ENCODE results near the gene TTLL11. TPM values are rescaled to one million over a fixed set of nuclear protein-coding genes. Genes with fewer than 3 reads are reported as not detected.

The TTLL11 gene
- total RNA-seq, 4 donors from 2014 or later: 3.2 to 11.8 (median 9.0) TPM

- H3K9me3 ChIP-seq: no peaks in the 10 kb centered on the region
- 75 to 91% methylated on average over 7 to 8 of the region's 8 CpGs for WGBS, 2 donors
- no peak for DNase-seq
- H3K27me3 ChIP-seq: no peaks in the 10 kb centered on the region
- no peaks in the 10 kb centered on the region for H3K36me3 ChIP-seq
- TF ChIP-seq POLR2A (IDR thresholded peaks at IDR 0.05) (no peak), CTCF (IDR thresholded peaks at IDR 0.05) (no peak)
- H3K27ac ChIP-seq: no peak overlapping the region
- peaks cover 0 to 6% (median 0%) of the 10 kb centered on the region in 3 donors for H3K4me1 ChIP-seq
- intact Hi-C loops (cut with DNase I): no loop called here
- H3K4me3 ChIP-seq: no peak overlapping the region
Measured at GRCh38 chr9:121950866-121951265, 142.2 kb downstream of the TTLL11 start.

- WGBS, 2 donors: 77 to 93% methylated on average over 7 to 8 of the region's 9 CpGs
Measured at GRCh38 chr9:121950441-121950840, 142.7 kb downstream of the TTLL11 start.

GRCh38 chr9:121949766-121950165 is 143.3 kb downstream of the TTLL11 start:
- H3K36me3 ChIP-seq: no peaks in the 10 kb centered on the region
- DNase-seq: no peak
- no peaks in the 10 kb centered on the region for H3K9me3 ChIP-seq
- 81 to 89% methylated on average over 4 of the region's 4 CpGs for WGBS, 2 donors
- no peak for TF ChIP-seq CTCF (IDR thresholded peaks at IDR 0.05)
- TF ChIP-seq POLR2A (IDR thresholded peaks at IDR 0.05): no peak
- peaks cover 0 to 6% (median 0%) of the 10 kb centered on the region in 3 donors for H3K4me1 ChIP-seq
- H3K4me3 ChIP-seq: no peak overlapping the region
- H3K27me3 ChIP-seq: no peaks in the 10 kb centered on the region
- intact Hi-C loops (cut with DNase I): no loop called here
- no peak overlapping the region for H3K27ac ChIP-seq

More at GRCh38 chr9:121950441-121950840, 142.7 kb downstream of the TTLL11 start:
- H3K9me3 ChIP-seq: no peaks in the 10 kb centered on the region
- H3K36me3 ChIP-seq: no peaks in the 10 kb centered on the region
- H3K27ac ChIP-seq: no peak overlapping the region
- peaks cover 0 to 6% (median 0%) of the 10 kb centered on the region in 3 donors for H3K4me1 ChIP-seq
- TF ChIP-seq POLR2A (IDR thresholded peaks at IDR 0.05) (no peak), CTCF (IDR thresholded peaks at IDR 0.05) (no peak)
- intact Hi-C loops (cut with DNase I): no loop called here
- no peak for DNase-seq
- H3K27me3 ChIP-seq: no peaks in the 10 kb centered on the region
- H3K4me3 ChIP-seq: no peak overlapping the region

GRCh38 chr9:121949364-121949763 is 143.7 kb downstream of the TTLL11 start:
- Histone ChIP-seq H3K27me3 (no peaks in the 10 kb centered on the region), H3K36me3 (no peaks in the 10 kb centered on the region), H3K9me3 (no peaks in the 10 kb centered on the region), H3K4me1 (peaks cover 0 to 6% (median 0%) of the 10 kb centered on the region in 3 donors), H3K4me3 (no peak overlapping the region), H3K27ac (no peak overlapping the region)
- no peak for DNase-seq
- TF ChIP-seq CTCF (IDR thresholded peaks at IDR 0.05): no peak
- no peak for TF ChIP-seq POLR2A (IDR thresholded peaks at IDR 0.05)
- 31 to 74% methylated on average over 4 of the region's 4 CpGs for WGBS, 2 donors
- intact Hi-C loops (cut with DNase I): no loop called here

GRCh38 chr9:121947775-121948174 is 145.3 kb downstream of the TTLL11 start:
- TF ChIP-seq POLR2A (IDR thresholded peaks at IDR 0.05): no peak
- TF ChIP-seq CTCF (IDR thresholded peaks at IDR 0.05): no peak
- intact Hi-C loops (cut with DNase I): no loop called here
- 71 to 79% methylated on average over 4 of the region's 4 CpGs for WGBS, 2 donors

More at GRCh38 chr9:121947775-121948174, 145.3 kb downstream of the TTLL11 start:
- H3K27me3 ChIP-seq: no peaks in the 10 kb centered on the region
- no peaks in the 10 kb centered on the region for H3K4me1 ChIP-seq
- H3K9me3 ChIP-seq: no peaks in the 10 kb centered on the region
- DNase-seq: no peak
- no peak overlapping the region for H3K4me3 ChIP-seq
- H3K36me3 ChIP-seq: no peaks in the 10 kb centered on the region
- H3K27ac ChIP-seq: no peak overlapping the region
